Skeletal muscle tissue (tissue), 4 donors: ENCODE results near the gene CBLN4. TPM values are rescaled to one million over a fixed set of nuclear protein-coding genes. Genes with fewer than 3 reads are reported as not detected.

Source experiments
- H3K27ac ChIP-seq: one replicate; pipeline ENCODE4 v1.7.0; 2013; ENCODE audit warnings: mild to moderate bottlenecking, low read depth, low read length, inconsistent platforms
- H3K27me3 ChIP-seq, 3 donors: one replicate each; pipeline ENCODE4 v1.7.0; 2013; ENCODE audit warnings: low read length in 3 of 3; ENCODE audit not compliant: control insufficient read depth in 3 of 3, insufficient read depth in 3 of 3
- H3K36me3 ChIP-seq, 3 donors: one replicate each; pipeline ENCODE4 v1.7.0; 2013; ENCODE audit warnings: low read length in 3 of 3; ENCODE audit not compliant: control insufficient read depth in 3 of 3, insufficient read depth in 3 of 3
- H3K4me1 ChIP-seq, 3 donors: one replicate each; pipeline ENCODE4 v1.7.0; 2013; ENCODE audit warnings: low read length in 3 of 3, mild to moderate bottlenecking in 3 of 3; ENCODE audit not compliant: control insufficient read depth in 3 of 3, insufficient read depth in 3 of 3
- H3K4me3 ChIP-seq, 3 donors: one replicate each; pipeline ENCODE4 v1.7.0; 2013; ENCODE audit warnings: low read length in 3 of 3
- H3K9ac ChIP-seq, 3 donors: one replicate each; pipeline ENCODE4 v1.7.0; 2013; ENCODE audit warnings: low read length in 3 of 3, mild to moderate bottlenecking in 3 of 3, moderate library complexity in 2 of 3, low read depth in 1 of 3
- H3K9me3 ChIP-seq, 3 donors: one replicate each; pipeline ENCODE4 v1.7.0; 2013; ENCODE audit warnings: low read length in 3 of 3; ENCODE audit not compliant: control insufficient read depth in 3 of 3
- total RNA-seq: library from RNA; depleted of rRNA; stranded (reverse); fragments of >200 nt; gene quantifications from one replicate; pipeline ENCODE4 v1.2.3, GENCODE V29; 2014
- donor health status: Osteomylitis.

CBLN4 gene
- total RNA-seq, 1 donor from 2014 or later: 0.52 TPM

DNA sequence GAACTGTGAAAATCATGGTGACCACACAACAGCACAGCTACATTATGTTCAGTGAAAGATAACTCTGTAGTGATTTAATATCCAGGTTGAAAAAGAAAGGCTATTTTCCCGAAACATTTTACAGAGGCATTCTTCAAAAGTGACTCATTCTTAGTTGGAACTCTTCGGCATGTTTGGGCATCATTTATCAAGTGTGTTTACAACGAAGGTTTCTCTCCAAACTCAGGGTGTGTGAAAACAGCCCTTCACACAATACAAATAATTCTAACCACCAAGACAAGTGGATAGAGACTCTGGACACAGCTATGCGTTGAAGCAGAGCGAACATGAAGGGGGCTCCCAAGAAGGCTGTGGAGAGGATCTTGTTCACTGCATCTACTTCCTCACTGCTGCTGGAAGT, 57.6 kb downstream of the CBLN4 start:
- no peak overlapping the region for H3K27ac ChIP-seq

More for the DNA sequence above, 57.6 kb downstream of the CBLN4 start:
- no peaks in the 10 kb centered on the region for H3K4me1 ChIP-seq
- H3K27me3 ChIP-seq: no peaks in the 10 kb centered on the region
- no peak overlapping the region for H3K9ac ChIP-seq
- H3K9me3 ChIP-seq: peaks cover 0 to 4% (median 0%) of the 10 kb centered on the region in 3 donors
- H3K4me3 ChIP-seq: no peak overlapping the region
- H3K36me3 ChIP-seq: no peaks in the 10 kb centered on the region

Other genes with a start within 250 kb of the CBLN4 start
- not detected for gene MC3R, start 243.2 kb upstream of the CBLN4 start, total RNA-seq